ENCODE measurements around the gene PIGT. TPM values are rescaled to one million over a fixed set of nuclear protein-coding genes. Genes with fewer than 3 reads are reported as not detected.

The PIGT gene
- 73.1 and 93.1 TPM in 2 replicates for total RNA-seq (2014; rRNA removed; shearing (Covaris generic))

DNA sequence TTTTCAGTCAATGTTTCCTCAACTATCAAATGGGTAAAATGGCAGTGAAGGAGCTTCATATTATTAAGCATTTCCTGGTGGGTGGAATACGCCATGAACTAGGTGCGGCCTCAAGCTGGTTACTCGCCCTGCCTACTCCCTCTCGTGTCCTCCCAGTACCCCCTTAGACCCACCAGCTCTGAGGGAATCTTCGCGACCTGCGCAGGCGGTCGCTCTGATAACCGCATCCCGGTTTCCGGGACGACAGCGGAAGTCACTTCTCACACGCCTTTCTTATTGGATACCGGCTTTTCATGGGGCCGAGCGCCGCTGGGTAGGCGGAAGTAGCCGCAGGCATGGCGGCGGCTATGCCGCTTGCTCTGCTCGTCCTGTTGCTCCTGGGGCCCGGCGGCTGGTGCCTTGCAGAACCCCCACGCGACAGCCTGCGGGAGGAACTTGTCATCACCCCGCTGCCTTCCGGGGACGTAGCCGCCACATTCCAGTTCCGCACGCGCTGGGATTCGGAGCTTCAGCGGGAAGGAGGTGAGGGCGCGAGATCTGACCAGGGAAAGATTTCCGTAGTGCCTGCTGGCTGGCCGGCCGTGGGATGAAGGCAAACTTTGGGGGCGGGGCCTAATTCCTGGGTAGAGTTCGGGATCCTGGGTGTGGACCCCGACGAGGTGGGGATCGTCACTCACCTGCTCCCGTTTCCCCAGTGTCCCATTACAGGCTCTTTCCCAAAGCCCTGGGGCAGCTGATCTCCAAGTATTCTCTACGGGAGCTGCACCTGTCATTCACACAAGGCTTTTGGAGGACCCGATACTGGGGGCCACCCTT, at the start of gene PIGT:
TSS of gene PIGT (plus strand) at position 320 of the 816 bp plus-strand sequence. CDS start at position 336, 16 bp downstream.
- H3K9me3 ChIP-seq (replicated peaks) = no peaks in the 10 kb centered on the region
- no peaks in the 10 kb centered on the region for H3K27me3 ChIP-seq (replicated peaks)
- peak within 1 kb of the TSS; percentile 85 for H3K4me3 ChIP-seq
- peaks cover 22% of the 10 kb centered on the region for H3K36me3 ChIP-seq
- H3K27ac ChIP-seq = peak within 1 kb of the TSS; percentile 82
- peak; percentile 75 to 83 for DNase-seq (ENCODE audit: low read depth in 1 of 2, low spot score in 2 of 2)
- peaks cover 34% of the 10 kb centered on the region for H3K4me1 ChIP-seq (replicated peaks)

DNA sequence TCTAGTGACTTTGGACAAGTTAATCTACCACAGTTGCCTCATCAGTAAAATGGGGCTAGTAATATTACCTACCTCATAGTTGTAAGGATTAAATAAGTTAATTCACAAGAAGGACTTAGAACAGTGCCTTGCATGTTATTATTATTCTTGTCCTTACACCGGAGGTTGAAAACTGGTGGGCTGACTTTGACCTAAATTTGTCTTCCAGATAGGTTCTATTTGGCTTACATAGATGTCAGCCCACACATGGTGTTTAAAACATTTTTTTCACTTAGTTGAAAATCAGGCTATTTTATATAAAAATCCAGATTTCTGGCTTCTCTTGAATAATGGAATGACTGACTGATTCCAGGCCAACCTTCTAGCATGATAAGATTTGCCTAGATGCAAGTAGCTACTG, 49.7 kb upstream of the PIGT start:
- Histone ChIP-seq H3K27ac (no peak overlapping the region), H3K4me3 (no peak overlapping the region), H3K27me3 (replicated peaks) (no peaks in the 10 kb centered on the region), H3K36me3 (peaks cover 8% of the 10 kb centered on the region), H3K9me3 (replicated peaks) (no peaks in the 10 kb centered on the region), H3K4me1 (replicated peaks) (peaks cover 9% of the 10 kb centered on the region)
- DNase-seq (ENCODE audit: low read depth in 1 of 2, low spot score in 2 of 2) = no peak

DNA sequence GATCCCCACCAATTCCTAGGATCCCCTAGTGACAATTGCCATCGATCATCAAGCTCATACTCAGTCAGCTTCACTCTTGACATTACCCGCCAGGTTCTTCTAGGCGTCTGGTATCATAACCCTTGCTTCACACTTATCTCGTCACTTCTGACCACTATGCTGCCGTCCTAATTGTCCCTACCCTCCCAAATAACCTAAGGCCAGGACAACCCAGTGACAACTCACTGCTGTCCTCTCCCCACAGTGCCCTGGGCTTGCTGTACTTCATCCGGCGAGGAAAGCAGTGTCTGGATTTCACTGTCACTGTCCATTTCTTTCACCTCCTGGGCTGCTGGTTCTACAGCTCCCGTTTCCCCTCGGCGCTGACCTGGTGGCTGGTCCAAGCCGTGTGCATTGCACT, 49.3 kb upstream of the PIGT start:
- Histone ChIP-seq H3K9me3 (replicated peaks) (no peaks in the 10 kb centered on the region), H3K36me3 (peaks cover 8% of the 10 kb centered on the region), H3K4me1 (replicated peaks) (peaks cover 9% of the 10 kb centered on the region), H3K27ac (no peak overlapping the region), H3K27me3 (replicated peaks) (no peaks in the 10 kb centered on the region), H3K4me3 (no peak overlapping the region)
- DNase-seq (ENCODE audit: low read depth in 1 of 2, low spot score in 2 of 2) = no peak

DNA sequence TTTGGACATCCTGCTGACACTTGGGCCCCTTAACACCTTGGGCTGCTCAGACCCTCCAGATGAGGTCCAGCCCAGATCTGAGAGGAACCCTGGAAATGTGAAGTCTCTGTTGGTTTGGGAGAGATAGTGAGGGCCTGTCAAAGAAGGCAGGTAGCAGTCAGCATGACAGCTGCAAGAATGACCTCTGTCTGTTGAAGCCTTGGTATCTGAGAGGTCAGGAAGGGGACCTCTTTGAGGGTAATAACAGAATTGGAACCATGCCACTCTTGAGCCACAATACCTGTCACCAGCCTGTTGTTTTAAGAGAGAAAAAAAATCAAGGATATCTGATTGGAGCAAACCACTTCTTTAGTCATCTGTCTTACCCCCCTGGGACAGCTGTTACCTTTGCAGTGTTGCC, 48.8 kb upstream of the PIGT start:
- Histone ChIP-seq H3K4me1 (replicated peaks) (peaks cover 9% of the 10 kb centered on the region), H3K27ac (no peak overlapping the region), H3K36me3 (peaks cover 8% of the 10 kb centered on the region), H3K9me3 (replicated peaks) (no peaks in the 10 kb centered on the region), H3K4me3 (no peak overlapping the region), H3K27me3 (replicated peaks) (no peaks in the 10 kb centered on the region)
- DNase-seq (ENCODE audit: low read depth in 1 of 2, low spot score in 2 of 2) = no peak

DNA sequence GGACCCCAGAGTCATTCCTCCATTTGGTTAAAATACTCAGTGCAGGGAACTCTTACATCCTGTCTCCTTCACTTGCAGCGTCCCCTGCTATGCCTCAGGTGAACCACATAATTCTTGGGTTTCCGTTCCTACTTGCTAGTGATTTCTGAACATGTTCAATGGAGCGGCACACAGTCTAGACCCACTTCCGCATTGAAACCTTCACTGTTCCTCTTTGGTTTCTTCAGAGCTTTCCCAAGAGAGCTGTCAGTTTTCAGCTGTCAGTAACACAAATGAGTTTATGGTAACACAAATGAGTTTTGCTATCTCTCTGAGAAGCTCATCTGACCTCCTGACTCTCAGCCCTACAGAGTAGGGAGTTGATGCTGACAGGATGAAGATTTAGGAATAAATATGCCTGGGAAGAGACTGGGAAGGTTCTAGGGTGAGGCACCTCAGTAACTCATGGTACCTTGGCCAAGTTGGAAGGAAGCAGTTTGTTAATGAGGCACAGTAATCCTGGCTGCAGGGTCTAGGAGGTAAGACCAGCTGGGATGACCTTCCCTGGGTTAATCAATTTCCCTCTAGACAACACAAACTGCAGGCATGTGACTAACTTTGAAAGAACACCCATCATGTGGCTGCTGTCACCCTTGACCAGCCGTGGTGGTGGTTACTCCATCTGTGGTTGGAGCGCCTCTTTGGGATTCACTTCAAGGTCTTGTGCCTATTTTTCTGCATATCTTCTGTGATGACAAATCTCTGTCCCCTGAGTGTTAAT, 47.5 kb upstream of the PIGT start:
- Histone ChIP-seq H3K4me1 (replicated peaks) (peaks cover 5% of the 10 kb centered on the region), H3K4me3 (no peak overlapping the region), H3K27me3 (replicated peaks) (no peaks in the 10 kb centered on the region), H3K27ac (no peak overlapping the region), H3K36me3 (peaks cover 8% of the 10 kb centered on the region), H3K9me3 (replicated peaks) (no peaks in the 10 kb centered on the region)
- no peak for DNase-seq (ENCODE audit: low read depth in 1 of 2, low spot score in 2 of 2)

DNA sequence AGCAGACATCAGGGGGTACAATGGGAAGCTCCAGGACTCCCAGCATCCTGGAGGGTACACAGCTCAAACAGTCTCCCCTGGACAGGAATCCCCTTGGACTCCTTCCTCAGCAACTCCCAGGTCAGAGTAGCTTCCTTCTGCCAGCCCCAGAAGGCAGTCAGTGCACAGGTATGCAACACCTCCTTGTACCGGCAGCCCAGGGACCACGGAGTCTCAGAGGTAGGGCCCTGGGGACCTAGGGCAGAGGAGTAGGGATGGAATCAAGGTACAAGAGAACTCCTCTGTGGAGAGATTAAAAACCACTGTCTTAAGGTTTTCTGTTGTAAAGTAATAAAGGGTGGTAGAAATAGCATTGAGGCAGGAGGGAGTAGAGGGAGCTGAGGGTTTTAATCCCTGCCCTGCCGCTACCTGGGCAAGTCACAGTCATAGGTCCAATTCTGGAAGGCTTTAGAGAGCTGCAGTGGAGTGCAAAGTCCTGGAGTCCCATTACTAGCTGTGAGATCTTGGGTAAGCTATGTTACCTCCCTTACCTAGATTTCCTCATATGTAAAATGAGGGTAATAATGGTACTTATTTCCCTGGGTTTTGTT, 45.3 kb upstream of the PIGT start:
- Histone ChIP-seq H3K27me3 (replicated peaks) (no peaks in the 10 kb centered on the region), H3K4me1 (replicated peaks) (0 out of 2 replicates have a peak, but pooled peaks cover 3% of the 10 kb centered on the region), H3K36me3 (peaks cover 4% of the 10 kb centered on the region; the same call in 1 of the 2 replicates), H3K4me3 (no peak overlapping the region), H3K9me3 (replicated peaks) (no peaks in the 10 kb centered on the region), H3K27ac (no peak overlapping the region)
- no peak for DNase-seq (ENCODE audit: low read depth in 1 of 2, low spot score in 2 of 2)

DNA sequence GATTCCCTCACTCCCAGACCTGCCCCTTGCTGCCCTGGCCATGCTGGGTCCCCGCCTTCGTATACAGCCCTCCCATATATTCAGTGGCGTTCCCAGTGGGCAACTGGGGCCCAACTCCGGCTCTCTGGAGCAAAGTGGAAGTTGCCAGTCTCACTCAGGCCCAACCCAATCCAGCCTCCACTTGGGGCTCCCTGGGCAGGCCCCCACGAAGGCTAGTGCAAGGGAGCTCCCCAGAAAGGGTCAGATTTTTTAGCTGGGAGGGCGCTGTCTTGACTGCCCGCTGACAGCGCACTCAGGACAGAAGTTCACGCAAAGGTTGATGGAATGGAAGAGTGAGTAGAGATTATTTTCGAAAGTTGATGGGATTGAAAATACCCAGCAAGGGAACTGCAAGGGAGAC, 43.7 kb upstream of the PIGT start:
- Histone ChIP-seq H3K27ac (no peak overlapping the region), H3K4me1 (replicated peaks) (0 out of 2 replicates have a peak, but pooled peaks cover 3% of the 10 kb centered on the region), H3K9me3 (replicated peaks) (no peaks in the 10 kb centered on the region), H3K36me3 (peaks cover 4% of the 10 kb centered on the region; the same call in 1 of the 2 replicates), H3K4me3 (no peak overlapping the region), H3K27me3 (replicated peaks) (no peaks in the 10 kb centered on the region)
- no peak for DNase-seq (ENCODE audit: low read depth in 1 of 2, low spot score in 2 of 2)

DNA sequence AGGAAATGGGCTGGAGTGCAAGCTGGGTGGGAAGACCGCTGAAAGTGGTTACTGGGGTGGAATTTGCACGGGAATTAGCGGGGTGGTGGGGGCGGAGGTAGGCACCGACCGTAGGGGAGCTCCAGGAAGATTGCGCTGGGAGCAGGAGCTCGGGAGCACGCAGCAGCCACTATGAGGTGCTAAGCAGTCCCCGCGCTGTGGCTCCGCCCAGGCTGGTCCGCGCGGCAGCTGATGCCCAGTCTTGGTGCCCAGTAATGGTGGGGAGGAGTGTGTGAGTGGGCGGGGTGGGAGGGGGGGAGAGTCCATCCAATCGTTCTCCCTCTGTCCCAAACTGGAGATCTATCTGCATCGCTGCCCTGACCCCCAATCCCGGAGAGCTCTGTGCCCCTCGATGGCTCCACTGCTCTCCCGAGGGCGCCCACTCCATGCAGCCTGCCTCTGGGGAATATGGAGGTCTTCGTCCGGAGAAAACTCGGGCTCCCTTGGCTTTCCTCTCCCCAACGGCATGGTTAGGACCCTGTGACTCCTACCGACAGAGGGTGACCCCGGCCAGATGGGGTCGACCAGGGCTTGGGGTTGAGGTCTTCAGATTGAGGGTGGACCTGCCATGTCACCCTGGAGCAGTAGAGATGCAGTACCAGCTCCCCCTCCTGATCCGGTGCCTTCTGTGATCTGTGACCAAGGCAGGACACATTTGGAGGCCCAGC, 43.1 kb upstream of the PIGT start:
- Histone ChIP-seq H3K9me3 (replicated peaks) (no peaks in the 10 kb centered on the region), H3K4me1 (replicated peaks) (0 out of 2 replicates have a peak, but pooled peaks cover 3% of the 10 kb centered on the region), H3K36me3 (peaks cover 4% of the 10 kb centered on the region; the same call in 1 of the 2 replicates), H3K4me3 (no peak overlapping the region), H3K27ac (no peak overlapping the region), H3K27me3 (replicated peaks) (no peaks in the 10 kb centered on the region)
- DNase-seq (ENCODE audit: low read depth in 1 of 2, low spot score in 2 of 2) = no peak

DNA sequence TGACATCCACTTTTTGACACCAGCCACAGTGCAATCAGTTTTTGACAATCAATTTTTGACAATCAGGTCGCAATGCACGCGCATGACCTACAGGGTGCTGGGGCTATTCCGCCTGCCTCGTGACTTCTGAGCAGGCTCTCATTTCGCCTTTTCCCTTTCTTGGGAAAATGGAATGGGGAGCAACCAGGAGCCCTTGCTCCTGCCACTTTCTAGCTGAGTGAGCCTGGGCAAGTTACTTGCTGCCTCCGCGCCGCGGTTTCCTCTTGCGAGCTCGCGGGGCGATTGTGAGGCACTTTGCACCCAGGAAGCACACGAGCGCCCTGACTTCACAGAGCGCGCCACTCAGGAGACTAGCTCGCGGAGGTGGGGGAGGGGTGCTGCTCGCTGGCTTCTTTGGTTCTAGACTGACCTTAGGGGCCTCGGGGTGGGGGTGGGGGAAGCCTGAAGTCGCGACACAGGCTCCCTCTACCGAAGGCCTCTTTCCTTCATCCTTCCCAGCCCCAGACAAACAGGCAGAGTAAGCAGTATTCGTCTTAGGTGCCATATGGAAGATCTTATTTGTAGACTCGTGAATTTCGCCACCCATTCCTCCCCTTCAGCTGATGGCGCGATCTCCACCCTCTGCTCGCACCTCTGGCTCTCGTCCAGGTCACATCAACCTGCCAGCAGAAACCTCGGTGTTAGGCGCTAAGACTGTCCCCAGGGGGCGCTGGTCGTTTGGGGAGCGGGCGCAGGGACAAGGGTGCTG, 42.4 kb upstream of the PIGT start:
- no peak overlapping the region for H3K4me3 ChIP-seq

DNA sequence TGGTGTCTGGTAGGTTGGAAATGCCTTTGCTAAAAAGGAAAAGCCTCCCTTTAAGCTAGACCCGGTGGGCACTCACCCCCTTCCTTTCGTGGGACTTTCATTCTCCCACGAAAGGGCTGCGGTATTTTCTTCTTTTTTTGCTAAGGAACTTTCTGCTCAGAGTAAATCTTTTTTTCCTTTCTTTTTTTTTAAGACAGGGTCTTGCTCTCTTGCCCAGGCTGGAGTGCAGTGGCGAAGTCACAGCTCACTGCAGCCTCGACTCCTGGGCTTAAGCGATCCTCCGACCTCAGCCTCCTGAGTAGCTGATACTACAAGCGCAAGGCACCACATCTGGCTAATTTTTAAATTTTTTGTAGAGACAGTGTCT, 41.9 kb upstream of the PIGT start:
- no peak overlapping the region for H3K4me3 ChIP-seq
- H3K27ac ChIP-seq = no peak overlapping the region
- no peaks in the 10 kb centered on the region; the same call in 1 of the 2 replicates for H3K36me3 ChIP-seq
- 0 out of 2 replicates have a peak, but pooled peaks cover 3% of the 10 kb centered on the region for H3K4me1 ChIP-seq (replicated peaks)
- no peak for DNase-seq (ENCODE audit: low read depth in 1 of 2, low spot score in 2 of 2)
- no peaks in the 10 kb centered on the region for H3K9me3 ChIP-seq (replicated peaks)
- no peaks in the 10 kb centered on the region for H3K27me3 ChIP-seq (replicated peaks)

More for the DNA sequence above, 42.4 kb upstream of the PIGT start:
- H3K36me3 ChIP-seq = peaks cover under 1% of the 10 kb centered on the region; the same call in 1 of the 2 replicates
- 0 out of 2 replicates have a peak, but pooled peaks cover 3% of the 10 kb centered on the region for H3K4me1 ChIP-seq (replicated peaks)
- no peaks in the 10 kb centered on the region for H3K9me3 ChIP-seq (replicated peaks)
- no peak overlapping the region for H3K27ac ChIP-seq
- H3K27me3 ChIP-seq (replicated peaks) = no peaks in the 10 kb centered on the region
- DNase-seq (ENCODE audit: low read depth in 1 of 2, low spot score in 2 of 2) = peak; percentile 48 to 79

DNA sequence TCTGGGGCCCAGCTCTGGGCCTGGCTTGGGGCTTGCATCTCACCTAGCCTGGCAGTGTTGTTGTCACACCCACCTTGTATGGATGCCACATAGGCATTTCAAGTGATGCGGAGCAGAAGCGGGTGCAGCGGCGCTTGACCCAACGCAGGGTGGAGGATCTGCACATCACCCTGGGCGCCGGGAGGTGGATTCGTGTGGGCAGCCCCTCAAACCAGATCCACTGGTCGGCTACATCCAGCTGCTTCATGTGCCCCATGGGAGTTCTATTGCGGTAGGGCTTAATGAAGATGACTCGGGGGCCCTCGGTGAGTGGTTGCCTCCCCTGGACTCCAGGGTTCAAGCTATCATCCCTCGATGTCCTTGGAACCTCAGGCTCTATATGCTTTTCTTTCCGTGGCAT, 41.0 kb upstream of the PIGT start:
- Histone ChIP-seq H3K9me3 (replicated peaks) (no peaks in the 10 kb centered on the region), H3K36me3 (no peaks in the 10 kb centered on the region), H3K27ac (no peak overlapping the region), H3K4me1 (replicated peaks) (0 out of 2 replicates have a peak, but pooled peaks cover 3% of the 10 kb centered on the region), H3K4me3 (no peak overlapping the region), H3K27me3 (replicated peaks) (no peaks in the 10 kb centered on the region)
- DNase-seq (ENCODE audit: low read depth in 1 of 2, low spot score in 2 of 2) = no peak

DNA sequence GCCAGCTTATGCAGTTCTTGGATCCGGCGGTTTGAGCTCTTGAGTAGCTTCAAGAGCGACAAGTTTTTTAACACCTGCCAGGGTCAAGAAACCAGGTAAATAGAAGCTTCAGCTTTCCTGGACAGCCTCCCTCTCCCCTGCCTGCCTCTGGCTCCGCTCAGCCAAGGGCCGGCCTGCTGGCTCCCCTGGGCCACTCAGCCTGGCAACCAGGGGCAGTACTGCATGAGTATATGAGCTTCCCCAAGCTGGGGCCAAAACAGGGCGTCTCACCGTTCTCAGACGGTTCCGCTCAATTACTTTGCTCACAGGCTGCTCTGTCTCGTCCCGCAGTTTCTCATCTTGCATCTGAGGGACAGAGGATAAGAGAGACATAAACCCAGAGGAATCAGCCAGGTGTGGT, 38.7 kb upstream of the PIGT start:
- Histone ChIP-seq H3K9me3 (replicated peaks) (no peaks in the 10 kb centered on the region), H3K27me3 (replicated peaks) (no peaks in the 10 kb centered on the region), H3K36me3 (0 out of 2 replicates have a peak, but pooled peaks cover 2% of the 10 kb centered on the region), H3K4me1 (replicated peaks) (0 out of 2 replicates have a peak, but pooled peaks cover 3% of the 10 kb centered on the region), H3K4me3 (no peak overlapping the region), H3K27ac (no peak overlapping the region)
- no peak for DNase-seq (ENCODE audit: low read depth in 1 of 2, low spot score in 2 of 2)

Data from SJSA1 (cell line).